Stimulated activated CD8-positive, alpha-beta memory T cell treated with anti-CD3 and anti-CD28 coated beads, Interleukin-4, amount 100 ng/mL, for 1 hour (primary cell): ENCODE measurements around the gene MLYCD.

ENCODE experiments used
- DNase-seq, 2 donors: peaks; one replicate each; pipeline ENCODE4 v3.0.0-alpha.2; 2020; ENCODE audit warnings: low read depth in 2 of 2, low spot score in 1 of 2

The MLYCD gene

DNA sequence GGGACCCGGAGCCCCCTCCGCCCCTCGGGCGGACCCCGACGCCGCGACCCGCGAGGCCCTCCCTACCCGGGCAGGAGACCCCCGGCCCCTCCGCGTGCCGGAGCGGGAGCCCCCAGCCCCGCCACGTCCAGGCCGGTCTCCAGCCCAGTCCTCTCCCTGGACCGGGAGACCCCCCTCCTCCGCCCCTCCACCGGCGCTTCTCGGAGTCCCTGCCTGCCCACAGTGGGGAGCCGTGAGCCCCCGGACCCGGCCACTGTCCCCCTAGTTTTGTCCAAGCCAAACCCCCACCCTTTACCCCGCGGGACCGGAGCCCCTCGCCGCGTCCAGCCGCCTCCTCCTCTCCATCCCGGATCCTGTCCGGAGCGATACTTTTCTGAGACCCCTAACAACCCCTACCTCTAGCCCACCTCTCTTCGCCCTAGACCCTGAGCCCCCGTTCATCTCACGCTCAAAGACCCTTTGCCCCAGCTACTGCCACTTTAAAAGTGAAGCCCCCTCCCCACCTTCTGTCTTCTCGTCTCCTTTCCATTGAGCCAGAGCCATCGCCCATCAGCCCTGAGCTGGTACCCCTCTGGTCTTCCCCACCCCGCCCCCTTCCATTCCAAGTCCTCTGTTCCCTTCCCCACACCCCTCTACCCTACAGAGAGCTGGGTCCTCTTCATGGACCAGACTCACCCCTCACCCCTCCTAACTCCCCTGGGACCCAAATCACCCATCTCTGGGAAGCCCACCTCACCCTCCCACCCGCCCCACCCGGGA lies 70.2 kb downstream of the MLYCD start:
- DNase-seq, result no peak

GRCh38 chr16:83969771-83970429 lies 71.0 kb downstream of the MLYCD start:
- no peak for DNase-seq

- DNase-seq, result no peak
Observed at GRCh38 chr16:83970430-83970815, 71.5 kb downstream of the MLYCD start.

DNA sequence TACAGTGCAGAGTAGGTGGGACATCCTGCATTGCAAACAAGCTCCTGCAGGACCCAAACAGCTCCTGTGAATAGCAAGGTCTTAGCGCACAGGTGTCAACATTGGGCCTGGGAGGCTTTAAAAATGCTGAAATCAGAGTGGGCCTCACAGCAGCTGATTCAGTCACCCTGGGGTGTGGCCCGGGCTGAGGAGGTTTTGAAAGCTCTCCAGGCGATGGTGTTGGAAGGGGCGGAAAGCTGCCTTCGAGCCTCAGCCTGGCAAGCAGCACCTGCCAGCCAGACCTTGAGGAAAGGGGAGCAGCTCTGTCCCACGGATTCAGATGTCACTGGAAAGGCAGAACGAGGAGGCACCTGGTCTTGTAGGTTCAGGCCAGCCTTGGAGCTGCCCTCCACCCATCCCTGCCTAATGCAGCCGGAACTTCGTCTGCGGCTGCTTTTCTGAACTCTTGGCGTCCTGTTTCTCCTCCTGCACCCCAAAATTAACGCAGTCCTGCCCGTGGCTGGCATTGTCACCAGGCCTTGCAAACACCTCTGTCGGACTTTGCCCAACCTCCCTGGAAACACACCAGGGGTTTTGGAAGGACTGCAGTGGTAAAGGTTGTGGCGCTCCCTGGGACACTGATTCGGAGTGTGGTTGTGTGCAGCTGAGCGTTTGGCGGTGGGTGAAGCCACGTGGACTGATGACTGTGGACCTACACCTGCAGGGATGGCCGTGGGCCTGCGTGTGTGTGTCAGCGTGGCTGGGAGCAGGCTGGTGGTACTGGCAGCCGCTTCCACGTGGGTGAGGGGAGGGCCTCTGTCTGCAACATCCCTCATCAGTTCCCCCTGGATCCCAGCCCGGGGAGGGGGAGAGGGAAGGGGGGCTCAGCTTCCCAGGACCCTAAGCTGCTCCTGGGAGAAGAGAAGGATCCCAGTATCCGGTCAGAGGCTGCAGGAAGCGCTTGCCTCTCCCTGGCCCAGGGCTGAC lies 72.5 kb downstream of the MLYCD start:
- DNase-seq, result no peak

GRCh38 chr16:83972256-83973008 lies 73.5 kb downstream of the MLYCD start:
- DNase-seq, result no peak

DNA sequence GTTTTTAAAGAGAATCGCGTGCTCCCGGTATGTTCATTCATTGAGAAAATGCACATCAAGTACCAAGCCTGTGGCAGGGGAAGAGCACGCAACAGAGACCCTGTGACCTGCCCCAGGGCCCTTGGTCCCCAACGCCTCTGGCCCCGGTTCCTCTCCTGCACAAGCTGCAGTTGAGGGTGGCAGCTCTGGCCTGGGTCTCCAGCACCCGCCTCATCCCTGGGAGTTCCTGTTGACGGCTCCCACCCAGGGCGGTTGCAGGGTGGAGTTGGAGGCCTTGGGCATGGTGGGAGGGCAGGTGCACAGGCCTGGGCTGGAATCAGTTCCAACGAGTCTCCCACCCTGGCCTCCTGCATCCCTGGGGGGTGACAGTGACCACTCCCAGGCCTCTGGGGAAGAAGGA lies 74.2 kb downstream of the MLYCD start:
- no peak for DNase-seq

DNA sequence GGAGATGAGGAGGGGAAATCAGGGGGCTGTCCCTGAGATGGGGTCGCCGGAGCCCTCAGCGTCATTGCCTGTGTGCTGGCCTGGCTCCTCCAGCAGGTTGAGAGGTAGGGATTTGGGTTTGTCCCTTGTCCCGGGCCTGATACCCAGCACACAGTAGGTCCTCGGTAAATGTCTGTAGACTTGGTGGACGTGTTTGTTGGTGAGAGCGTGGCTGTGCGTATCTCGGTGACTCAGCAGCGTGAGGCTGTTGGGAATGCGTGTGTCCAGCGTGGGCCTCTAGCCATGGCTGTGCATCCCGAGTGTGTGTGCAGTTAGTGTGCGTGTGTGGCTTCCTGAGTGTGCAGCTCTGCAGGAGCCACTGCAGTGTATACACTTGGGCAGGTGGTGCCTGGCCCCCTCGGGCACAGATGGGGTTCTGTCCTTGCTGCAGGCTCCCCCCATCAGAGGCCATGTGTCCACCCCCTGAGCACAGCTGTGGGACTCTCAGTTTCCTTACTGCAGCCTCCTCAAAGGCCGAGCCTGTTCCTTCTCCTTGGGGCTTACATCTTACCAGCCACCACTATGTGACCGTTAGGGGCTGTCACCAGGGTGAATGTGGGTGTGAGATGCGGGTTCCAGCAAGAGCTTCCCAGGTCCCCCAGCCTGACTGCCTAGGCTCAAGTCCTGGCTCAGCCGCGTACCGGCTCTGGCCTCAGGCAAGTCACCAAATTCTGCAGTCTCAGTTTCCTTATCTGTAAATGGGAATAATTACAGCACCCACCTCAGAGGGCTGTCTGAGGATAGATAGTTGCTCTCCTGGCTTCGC lies 74.9 kb downstream of the MLYCD start:
- DNase-seq, result no peak

- no peak for DNase-seq
Observed at GRCh38 chr16:83974475-83974874, 75.6 kb downstream of the MLYCD start.

DNA sequence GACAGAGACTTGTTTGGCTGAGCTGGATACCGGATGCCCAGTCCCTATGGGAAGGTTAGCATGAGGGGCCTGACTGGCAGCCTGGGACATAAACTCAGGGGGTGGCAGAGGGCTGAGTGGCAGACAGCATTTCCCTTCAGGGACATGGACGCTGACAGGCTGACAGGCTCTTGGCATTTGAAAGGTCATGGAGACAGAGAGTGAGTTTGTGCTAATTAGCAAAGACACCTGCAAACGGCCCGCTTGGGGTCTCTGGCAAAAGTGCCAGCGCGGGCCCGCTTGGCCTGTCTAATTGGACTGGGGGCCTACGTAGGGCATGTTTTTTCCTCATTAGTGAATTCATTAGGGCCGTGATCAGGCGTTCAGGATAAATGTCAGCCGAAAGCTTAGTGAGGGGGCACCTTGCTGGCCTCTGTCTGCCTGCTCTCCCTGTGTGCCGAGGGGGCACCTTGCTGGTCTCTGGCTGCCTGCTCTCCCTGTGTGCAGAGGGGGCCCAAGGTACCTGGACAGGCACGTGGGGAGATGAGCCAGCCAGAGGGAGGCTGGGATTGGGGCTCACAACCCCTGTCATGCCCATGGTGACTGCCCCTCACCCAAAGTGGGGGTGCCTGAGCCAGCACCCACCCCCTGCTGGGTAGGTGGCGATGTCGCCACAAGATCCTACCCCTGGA lies 76.8 kb downstream of the MLYCD start:
- no peak for DNase-seq
